Epithelial cell of proximal tubule (primary cell): ENCODE results near the gene RWDD3. TPM values are rescaled to one million over a fixed set of nuclear protein-coding genes. Genes with fewer than 3 reads are reported as not detected.

Source experiments
- DNase-seq: peaks from one replicate; pipeline ENCODE4 v3.0.0-alpha.2; 2011; ENCODE audit warnings: low read depth
- H3K4me3 ChIP-seq: 2 replicates; pipeline ENCODE4 v1.5.1; 2011; ENCODE audit warnings: low read depth, mild to moderate bottlenecking, low read length
- total RNA-seq: library from RNA; depleted of rRNA; stranded (reverse); fragments of >200 nt; gene quantifications from 2 replicates; pipeline ENCODE4 v1.2.3, GENCODE V29; 2015
- TF ChIP-seq, protein P1 (sequence below): conservative IDR thresholded peaks from 2 replicates; pipeline ENCODE4 v1.5.1; 2012; ENCODE audit warnings: low read depth, mild to moderate bottlenecking, low read length

Gene RWDD3
- total RNA-seq, 1 donor from 2014 or later = 16.7 TPM

GRCh38 chr1:95229706-95230105, 4.3 kb upstream of the RWDD3 start:
- H3K4me3 ChIP-seq = no peak overlapping the region
- no peak for DNase-seq
- TF ChIP-seq, protein P1, sequence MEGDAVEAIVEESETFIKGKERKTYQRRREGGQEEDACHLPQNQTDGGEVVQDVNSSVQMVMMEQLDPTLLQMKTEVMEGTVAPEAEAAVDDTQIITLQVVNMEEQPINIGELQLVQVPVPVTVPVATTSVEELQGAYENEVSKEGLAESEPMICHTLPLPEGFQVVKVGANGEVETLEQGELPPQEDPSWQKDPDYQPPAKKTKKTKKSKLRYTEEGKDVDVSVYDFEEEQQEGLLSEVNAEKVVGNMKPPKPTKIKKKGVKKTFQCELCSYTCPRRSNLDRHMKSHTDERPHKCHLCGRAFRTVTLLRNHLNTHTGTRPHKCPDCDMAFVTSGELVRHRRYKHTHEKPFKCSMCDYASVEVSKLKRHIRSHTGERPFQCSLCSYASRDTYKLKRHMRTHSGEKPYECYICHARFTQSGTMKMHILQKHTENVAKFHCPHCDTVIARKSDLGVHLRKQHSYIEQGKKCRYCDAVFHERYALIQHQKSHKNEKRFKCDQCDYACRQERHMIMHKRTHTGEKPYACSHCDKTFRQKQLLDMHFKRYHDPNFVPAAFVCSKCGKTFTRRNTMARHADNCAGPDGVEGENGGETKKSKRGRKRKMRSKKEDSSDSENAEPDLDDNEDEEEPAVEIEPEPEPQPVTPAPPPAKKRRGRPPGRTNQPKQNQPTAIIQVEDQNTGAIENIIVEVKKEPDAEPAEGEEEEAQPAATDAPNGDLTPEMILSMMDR = no peak

DNA sequence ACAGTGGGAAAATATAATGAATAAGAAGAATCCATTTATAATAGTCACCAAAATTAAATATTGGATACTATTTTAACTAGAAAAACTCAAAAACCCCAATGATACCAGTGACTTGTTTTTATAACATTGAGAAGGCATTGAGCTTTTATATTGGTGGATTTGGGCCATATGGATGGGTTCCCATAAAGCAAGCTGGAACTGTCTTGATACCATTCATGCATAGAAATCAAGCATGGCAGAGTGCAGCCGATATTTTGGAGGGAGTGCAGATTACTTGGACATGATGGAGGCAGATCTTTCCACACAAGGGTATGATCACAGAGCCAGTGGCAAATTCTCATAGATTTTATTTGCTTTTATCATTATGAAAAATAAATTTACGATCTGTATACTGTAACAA, 3.8 kb upstream of the RWDD3 start:
- TF ChIP-seq, protein P1 = no peak
- DNase-seq = no peak
- no peak overlapping the region for H3K4me3 ChIP-seq

- DNase-seq = no peak
- TF ChIP-seq, protein P1 = no peak
Measured at GRCh38 chr1:95230768-95231191, 3.2 kb upstream of the RWDD3 start.

GRCh38 chr1:95232646-95233318, 1.2 kb upstream of the RWDD3 start:
- no peak for DNase-seq
- TF ChIP-seq, protein P1 = no peak
- H3K4me3 ChIP-seq = peak overlapping the region; percentile 83

More at GRCh38 chr1:95230768-95231191, 3.2 kb upstream of the RWDD3 start:
- no peak overlapping the region for H3K4me3 ChIP-seq

GRCh38 chr1:95233319-95233736, 682 bp upstream of the RWDD3 start:
- H3K4me3 ChIP-seq = peak overlapping the region; percentile 83
- TF ChIP-seq, protein P1 = no peak
- no peak for DNase-seq

DNA sequence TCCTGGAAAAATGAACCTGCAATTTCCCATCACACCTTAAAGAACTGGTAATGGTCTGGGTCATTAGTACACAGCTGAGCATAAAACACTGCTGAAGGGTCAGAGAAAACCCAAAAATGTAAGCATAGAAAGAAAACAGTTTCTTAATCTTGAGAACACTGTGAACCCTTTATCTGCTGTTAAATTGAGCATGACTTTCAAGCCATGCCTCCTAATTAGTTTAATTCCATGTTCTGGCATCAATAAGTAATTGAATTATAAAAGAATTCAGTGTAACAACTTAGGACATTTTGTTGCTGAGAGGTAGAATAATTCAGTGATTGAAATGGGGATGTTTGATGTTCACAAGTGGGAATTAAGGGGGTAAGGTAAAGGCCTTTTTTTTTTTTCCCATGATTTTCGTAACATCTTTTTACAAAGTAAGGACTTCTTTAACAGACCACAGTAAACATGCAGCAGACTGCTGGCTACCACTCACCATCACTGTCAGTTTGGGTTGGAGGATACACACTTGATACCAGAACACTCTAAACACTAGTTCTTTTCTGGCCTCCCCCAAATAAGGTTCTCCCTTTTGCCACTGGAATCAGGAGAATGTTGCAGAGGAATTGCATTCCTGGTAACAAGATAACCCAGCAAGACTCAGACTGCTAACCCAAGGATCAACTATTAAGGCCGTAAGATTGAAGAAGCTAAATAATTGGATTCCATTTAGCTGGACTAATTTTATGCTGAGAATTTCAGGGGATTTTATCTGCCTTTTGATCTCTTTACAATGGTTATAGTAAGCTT, 3.0 kb downstream of the RWDD3 start:
- H3K4me3 ChIP-seq = no peak overlapping the region
- DNase-seq = no peak
- TF ChIP-seq, protein P1 = no peak
